ENCODE results near the gene ENDOU.

DNA sequence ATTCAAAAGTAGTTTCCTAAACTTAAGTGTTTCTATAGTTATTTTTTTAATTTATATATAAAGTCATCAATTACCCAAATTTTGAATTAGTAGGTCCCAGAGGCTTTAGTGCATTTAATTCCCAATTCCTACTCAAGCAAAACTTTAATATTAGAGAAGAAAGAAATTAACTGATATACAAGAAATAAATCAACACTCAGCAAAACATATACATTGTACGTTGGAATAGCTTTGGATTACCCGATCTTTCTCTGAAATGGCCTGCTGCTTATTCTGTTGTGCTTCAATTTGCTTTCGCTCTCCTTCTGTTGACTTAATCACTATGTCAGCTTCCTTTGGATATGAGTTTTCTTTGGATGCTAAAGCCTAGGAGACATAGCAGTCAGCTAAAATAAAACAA lies 37.7 kb downstream of the ENDOU start:
- TF ChIP-seq, protein P1, sequence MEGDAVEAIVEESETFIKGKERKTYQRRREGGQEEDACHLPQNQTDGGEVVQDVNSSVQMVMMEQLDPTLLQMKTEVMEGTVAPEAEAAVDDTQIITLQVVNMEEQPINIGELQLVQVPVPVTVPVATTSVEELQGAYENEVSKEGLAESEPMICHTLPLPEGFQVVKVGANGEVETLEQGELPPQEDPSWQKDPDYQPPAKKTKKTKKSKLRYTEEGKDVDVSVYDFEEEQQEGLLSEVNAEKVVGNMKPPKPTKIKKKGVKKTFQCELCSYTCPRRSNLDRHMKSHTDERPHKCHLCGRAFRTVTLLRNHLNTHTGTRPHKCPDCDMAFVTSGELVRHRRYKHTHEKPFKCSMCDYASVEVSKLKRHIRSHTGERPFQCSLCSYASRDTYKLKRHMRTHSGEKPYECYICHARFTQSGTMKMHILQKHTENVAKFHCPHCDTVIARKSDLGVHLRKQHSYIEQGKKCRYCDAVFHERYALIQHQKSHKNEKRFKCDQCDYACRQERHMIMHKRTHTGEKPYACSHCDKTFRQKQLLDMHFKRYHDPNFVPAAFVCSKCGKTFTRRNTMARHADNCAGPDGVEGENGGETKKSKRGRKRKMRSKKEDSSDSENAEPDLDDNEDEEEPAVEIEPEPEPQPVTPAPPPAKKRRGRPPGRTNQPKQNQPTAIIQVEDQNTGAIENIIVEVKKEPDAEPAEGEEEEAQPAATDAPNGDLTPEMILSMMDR (IDR thresholded peaks at IDR 0.05; ENCODE audit: insufficient read depth, low read depth, low read length), result no peak
- no peak for TF ChIP-seq EZH2 (IDR thresholded peaks at IDR 0.05; ENCODE audit: insufficient read depth, low read length)

Measured in astrocyte (in vitro differentiated cells and primary cell).